GM18951 (cell line): ENCODE measurements around the gene ELOA2.
"Not testable (repeated sequence)": the region's sequence is repeated elsewhere in the genome, so short reads cannot be mapped to it uniquely, and the experiment has no call there.

Experiments
- POLR2A ChIP-seq: IDR thresholded peaks from 4 replicates; pipeline ENCODE4 v1.6.1; 2011; ENCODE audit warnings: mild to moderate bottlenecking; ENCODE audit not compliant: insufficient read length, insufficient read depth; ENCODE audit errors: extremely low read depth
- in situ Hi-C: fragments of 300-500 bp; cut with MboI; formaldehyde crosslinking; loops from one replicate; pipeline ENCODE4 v1.12.0; 2022; ENCODE audit warnings: low sequenced_read_pairs, mixed read lengths, inconsistent platforms; ENCODE audit not compliant: unreplicated experiment

Gene ELOA2

GRCh38 chr18:47036298-47036874 is 965 bp upstream of the ELOA2 start:
- no peak for TF ChIP-seq POLR2A
- in situ Hi-C loops: no loop called here

GRCh38 chr18:47034591-47034990 is 830 bp downstream of the ELOA2 start:
- in situ Hi-C loops: not testable (repeated sequence)

- no peak for TF ChIP-seq POLR2A
- in situ Hi-C loops: no loop called here
Observed at GRCh38 chr18:47032945-47033344, 2.5 kb downstream of the ELOA2 start.

DNA sequence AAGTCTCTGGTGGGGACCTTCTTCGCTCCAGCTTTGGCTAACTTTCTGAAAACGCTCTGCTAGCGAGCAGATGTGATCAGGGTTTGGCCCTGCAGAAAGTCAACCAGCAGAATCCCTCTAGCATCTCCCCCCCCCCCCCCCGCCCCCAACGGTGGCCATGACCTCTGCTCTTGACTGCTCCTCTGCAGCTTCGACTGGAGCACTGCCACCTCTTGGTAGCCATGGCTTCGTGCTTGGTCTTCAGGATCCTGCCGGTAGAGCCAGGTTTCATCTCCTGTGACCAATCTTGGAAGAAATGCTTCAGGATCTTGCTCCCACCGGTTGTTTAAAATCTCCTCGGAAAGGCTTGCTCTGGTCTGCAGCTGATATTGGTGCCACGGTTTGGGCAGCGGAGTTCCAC is 4.5 kb downstream of the ELOA2 start:
- in situ Hi-C loops: not testable (repeated sequence)

DNA sequence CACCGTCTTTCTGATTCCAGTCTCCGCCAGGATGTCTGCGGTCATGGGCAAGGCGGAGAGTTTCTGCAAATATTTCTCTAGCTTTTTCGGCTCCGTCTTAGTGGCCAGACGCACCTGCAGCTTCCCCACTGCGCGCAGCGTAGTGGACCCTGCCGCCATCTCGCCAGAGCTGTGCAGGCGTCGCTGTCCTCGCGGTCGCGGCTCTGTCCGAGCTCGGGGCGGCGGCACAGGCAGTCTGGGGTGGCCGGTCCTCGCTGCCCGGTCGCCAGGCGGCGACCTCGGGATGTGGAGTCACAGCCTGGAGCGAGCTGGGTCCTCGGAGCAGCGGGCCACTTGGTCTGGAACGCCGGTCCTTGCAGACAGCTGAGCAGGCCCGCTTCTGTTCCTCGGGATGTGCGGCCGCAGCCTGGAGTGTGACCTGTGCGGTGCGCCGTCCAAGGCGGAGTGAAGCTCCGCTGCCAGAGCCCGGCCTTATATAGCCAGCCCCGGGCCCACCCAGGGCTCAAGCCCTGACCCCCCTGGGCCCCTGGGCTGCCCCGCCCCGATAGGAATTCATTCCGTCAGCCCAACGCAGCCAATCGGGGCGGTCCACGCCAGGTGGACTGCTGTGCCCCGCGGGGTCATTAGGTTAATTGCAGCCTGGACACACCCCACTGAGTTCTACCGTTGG is 5.6 kb downstream of the ELOA2 start:
- in situ Hi-C loops: loop anchor here (10.0 kb wide), 1 partner anchor 75 kb away; no protein-coding TSS in a partner anchor

DNA sequence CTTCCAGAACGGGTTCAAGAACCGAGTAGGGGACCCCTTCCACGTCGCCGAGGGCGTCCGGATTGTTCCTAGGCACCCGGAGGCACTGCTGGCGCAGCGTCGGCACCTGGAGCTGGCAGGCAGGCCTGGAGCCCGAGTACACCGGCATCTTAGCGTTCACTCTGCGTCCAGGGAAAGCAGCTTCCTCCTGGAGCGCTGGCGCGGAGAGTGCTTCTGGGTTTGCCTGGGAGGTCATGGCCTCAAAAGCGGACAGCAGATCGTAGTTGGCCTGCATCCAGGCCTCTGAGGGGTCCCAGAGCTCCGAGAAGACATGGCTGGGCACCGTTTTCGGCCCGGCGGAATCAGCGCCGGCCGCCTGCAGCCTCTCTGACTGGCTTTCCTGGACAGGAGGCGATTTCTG is 6.7 kb downstream of the ELOA2 start:
- in situ Hi-C loops: loop anchor here (10.0 kb wide), 1 partner anchor 74 kb away; no protein-coding TSS in a partner anchor

GRCh38 chr18:47025557-47026174 is 9.8 kb downstream of the ELOA2 start:
- in situ Hi-C loops: loop anchor here (10.0 kb wide), 1 partner anchor 71 kb away; no protein-coding TSS in a partner anchor

- in situ Hi-C loops: loop anchor here (10.0 kb wide), 1 partner anchor 69 kb away; no protein-coding TSS in a partner anchor
Observed at GRCh38 chr18:47023769-47024465, 11.5 kb downstream of the ELOA2 start.

GRCh38 chr18:47022821-47023220 is 12.6 kb downstream of the ELOA2 start:
- in situ Hi-C loops: loop anchor here (10.0 kb wide), 1 partner anchor 68 kb away; no protein-coding TSS in a partner anchor

DNA sequence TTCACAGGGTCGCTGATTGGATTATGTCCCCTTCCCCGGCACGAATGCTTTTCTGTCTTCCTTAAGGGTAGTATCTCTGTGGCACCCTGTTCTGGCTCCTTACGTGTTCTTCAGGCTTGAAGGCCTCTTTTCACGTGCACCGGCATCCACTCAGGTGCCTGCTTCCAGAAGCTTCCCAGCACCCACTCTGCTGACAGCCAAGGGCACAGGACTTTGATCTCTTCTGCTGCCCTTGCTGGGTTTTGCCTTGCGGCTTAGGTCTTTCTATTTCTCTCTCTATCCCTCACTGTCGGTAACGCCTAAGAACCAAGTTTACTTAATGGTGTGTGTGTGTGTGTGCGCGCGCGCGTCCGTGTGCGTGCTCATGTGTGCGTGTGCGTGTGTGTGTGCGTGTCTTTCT is 14.7 kb downstream of the ELOA2 start:
- in situ Hi-C loops: loop anchor here (10.0 kb wide), 1 partner anchor 66 kb away; no protein-coding TSS in a partner anchor

- in situ Hi-C loops: loop anchor here (10.0 kb wide), 1 partner anchor 65 kb away; no protein-coding TSS in a partner anchor
Observed at GRCh38 chr18:47019870-47020269, 15.6 kb downstream of the ELOA2 start.
